ENCODE results near the gene NSUN6.
"Not testable (repeated sequence)": the region's sequence is repeated elsewhere in the genome, so short reads cannot be mapped to it uniquely, and the experiment has no call there.

Gene NSUN6

GRCh38 chr10:18659819-18660535 lies 8.6 kb upstream of the NSUN6 start:
- DNase-seq = no peak

GRCh38 chr10:18659125-18659818 lies 7.9 kb upstream of the NSUN6 start, which contains the start of gene ARL5B:
Gene ARL5B (plus strand): TSS chr10:18659431. CDS start chr10:18659638, 207 bp downstream.
- peak; percentile 99 for DNase-seq

GRCh38 chr10:18658271-18659124 lies 7.1 kb upstream of the NSUN6 start:
- peak; percentile 37 for DNase-seq

GRCh38 chr10:18656724-18657123 lies 5.3 kb upstream of the NSUN6 start:
- no peak for DNase-seq

GRCh38 chr10:18653112-18653511 lies 1.7 kb upstream of the NSUN6 start:
- DNase-seq = no peak

- DNase-seq = no peak
Measured at GRCh38 chr10:18650404-18650997, 886 bp downstream of the NSUN6 start.

GRCh38 chr10:18649364-18649959 lies 1.9 kb downstream of the NSUN6 start:
- DNase-seq = no peak

- DNase-seq = no peak
Measured at GRCh38 chr10:18647945-18648344, 3.4 kb downstream of the NSUN6 start.

- DNase-seq = no peak
Measured at GRCh38 chr10:18647151-18647550, 4.2 kb downstream of the NSUN6 start.

GRCh38 chr10:18639719-18640118 lies 11.7 kb downstream of the NSUN6 start:
- DNase-seq = not testable (repeated sequence)

- not testable (repeated sequence) for DNase-seq
Measured at GRCh38 chr10:18637400-18637799, 14.0 kb downstream of the NSUN6 start.

GRCh38 chr10:18635995-18636394 lies 15.4 kb downstream of the NSUN6 start:
- no peak for DNase-seq

- DNase-seq = not testable (repeated sequence)
Measured at GRCh38 chr10:18632500-18632899, 18.9 kb downstream of the NSUN6 start.

GRCh38 chr10:18627452-18628018 lies 23.9 kb downstream of the NSUN6 start:
- peak; percentile 67 for DNase-seq

- DNase-seq = no peak
Measured at GRCh38 chr10:18625886-18626285, 25.5 kb downstream of the NSUN6 start.

- DNase-seq = peak; percentile 48
Measured at GRCh38 chr10:18623671-18624070, 27.7 kb downstream of the NSUN6 start.

- no peak for DNase-seq
Measured at GRCh38 chr10:18620856-18621255, 30.5 kb downstream of the NSUN6 start.

GRCh38 chr10:18619016-18619415 lies 32.4 kb downstream of the NSUN6 start:
- DNase-seq = no peak

- DNase-seq = no peak
Measured at GRCh38 chr10:18616337-18616736, 35.0 kb downstream of the NSUN6 start.

GRCh38 chr10:18615618-18616017 lies 35.8 kb downstream of the NSUN6 start:
- DNase-seq = no peak

GRCh38 chr10:18611168-18611567 lies 40.2 kb downstream of the NSUN6 start:
- DNase-seq = no peak

GRCh38 chr10:18610517-18610916 lies 40.9 kb downstream of the NSUN6 start:
- peak; percentile 45 for DNase-seq

Data from fibroblast of skin of abdomen (primary cell).